Breast epithelium (tissue), 4 donors: Measurements from ENCODE around the gene NFKBIA. TPM values are rescaled to one million over a fixed set of nuclear protein-coding genes. Genes with fewer than 3 reads are reported as not detected.
"Not testable (repeated sequence)": the region's sequence is repeated elsewhere in the genome, so short reads cannot be mapped to it uniquely, and the experiment has no call there.

Experiments
- DNase-seq, 2 donors: peaks; one replicate each; pipeline ENCODE4 v3.0.0-alpha.2; 2019; ENCODE audit warnings: low spot score in 2 of 2
- H3K27ac ChIP-seq, 2 donors: fragments of 200-600 bp; sonication (generic) in 1 of 2; one replicate each; pipeline ENCODE4 v1.5.1; 2016 to 2019; ENCODE audit warnings: mild to moderate bottlenecking in 1 of 2
- H3K27me3 ChIP-seq, 2 donors: fragments of 200-600 bp; sonication (generic) in 1 of 2; one replicate each; pipeline versions ENCODE4 v1.5.1 to v1.6.0; 2017 to 2019; ENCODE audit warnings: control low read depth in 1 of 2, mild to moderate bottlenecking in 1 of 2
- H3K36me3 ChIP-seq: fragments of 200-600 bp; one replicate; pipeline ENCODE4 v1.5.1; 2019
- H3K4me1 ChIP-seq, 2 donors: fragments of 200-600 bp; sonication (generic); one replicate each; pipeline ENCODE4 v1.5.1; 2016 to 2019; ENCODE audit warnings: control low read depth in 1 of 2
- H3K4me3 ChIP-seq, 3 donors: fragments of 200-600 bp; sonication (generic); 1 replicate in 2 of 3; 2 replicates in 1 of 3; pipeline ENCODE4 v1.5.1; 2016 to 2019; ENCODE audit warnings: mild to moderate bottlenecking in 3 of 3, moderate library complexity in 2 of 3
- H3K9me3 ChIP-seq, 2 donors: fragments of 200-600 bp; sonication (generic) in 1 of 2; one replicate each; pipeline ENCODE4 v1.5.1; 2016 to 2019; ENCODE audit warnings: control low read depth in 1 of 2
- POLR2A ChIP-seq: fragments of 450-650 bp; IDR thresholded peaks from one replicate; pipeline ENCODE4 v1.6.1; 2016; ENCODE audit warnings: antibody characterized with exemption, mild to moderate bottlenecking, moderate library complexity
- POLR2AphosphoS5 ChIP-seq, 3 donors: sonication (generic); formaldehyde crosslinking; IDR thresholded peaks; one replicate each; pipeline ENCODE4 v1.6.1; 2017; ENCODE audit warnings: antibody characterized with exemption in 3 of 3
- intact Hi-C: fragments of 100-400 bp; cut with DNase I; formaldehyde crosslinking; loops from one replicate; pipeline ENCODE4 v1.15.1; 2023; ENCODE audit warnings: low total_unique reads
- total RNA-seq, 3 donors: library from RNA; depleted of rRNA; stranded (reverse); fragments of >200 nt; gene quantifications; one replicate each; pipeline ENCODE4 v1.1.0, GENCODE V29; 2016
- TF ChIP-seq, protein P1 (sequence below), 3 donors: fragments of 450-650 bp; IDR thresholded peaks; one replicate each; pipeline ENCODE4 v1.5.1; 2016 to 2017; ENCODE audit warnings: antibody characterized with exemption in 3 of 3, mild to moderate bottlenecking in 3 of 3, moderate library complexity in 3 of 3

The NFKBIA gene
- total RNA-seq, 3 donors from 2014 or later: 418 to 546 (median 422) TPM

DNA sequence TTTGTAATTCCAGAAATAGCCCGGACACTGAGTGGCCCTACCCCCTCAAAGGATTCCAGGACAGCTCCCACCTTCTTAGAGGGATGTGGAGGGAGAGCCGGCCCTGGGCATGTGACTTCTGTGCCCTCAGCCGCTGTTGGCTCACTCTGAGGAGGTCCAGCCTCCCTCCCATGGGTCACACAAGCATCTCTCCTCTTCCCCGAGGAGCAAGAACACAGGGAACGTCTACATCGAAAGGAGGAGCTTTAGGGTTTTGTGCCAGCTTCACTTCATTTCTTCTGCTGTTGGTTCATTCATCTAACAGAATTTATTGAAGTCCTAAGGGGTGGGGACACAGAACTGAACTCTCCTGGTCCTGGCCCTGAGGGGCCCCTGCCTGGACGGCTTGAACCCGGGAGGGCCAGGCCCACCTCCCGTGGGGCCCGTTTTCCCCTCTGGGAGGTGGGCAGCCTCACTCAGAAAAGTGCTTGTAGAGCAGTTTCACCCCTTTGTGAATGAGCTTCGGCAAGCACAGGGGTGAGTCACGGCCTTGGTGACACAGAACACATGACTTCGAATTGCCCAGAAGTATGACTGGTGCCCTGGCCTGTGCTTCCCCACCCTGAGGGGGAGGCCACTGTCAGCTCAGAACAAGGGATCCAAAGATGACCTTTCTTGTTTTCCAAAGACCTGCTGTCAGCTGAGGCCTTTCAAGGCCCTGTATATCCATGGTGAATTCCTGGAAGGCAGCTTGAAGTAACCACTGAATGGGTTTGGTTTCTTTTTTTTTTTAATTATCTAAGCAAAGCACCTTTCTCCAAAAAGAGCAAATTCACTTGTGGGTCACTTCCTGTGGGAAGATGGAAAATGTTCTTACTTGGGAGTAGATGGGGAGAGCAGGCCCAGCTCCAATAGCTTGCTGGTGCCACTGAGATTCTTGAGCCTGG lies 39.2 kb downstream of the NFKBIA start:
- no peaks in the 10 kb centered on the region for H3K27me3 ChIP-seq
- peak in 1 of 2 donors; percentile 77 for DNase-seq
- peaks cover 0 to 4% of the 10 kb centered on the region in 2 donors for H3K4me1 ChIP-seq
- H3K27ac ChIP-seq: peak overlapping the region; percentile 82 to 85
- no peaks in the 10 kb centered on the region for H3K36me3 ChIP-seq
- no peak overlapping the region for H3K4me3 ChIP-seq
- no peak for TF ChIP-seq POLR2A
- peak in 2 of 3 donors; percentile 60 to 68 for TF ChIP-seq POLR2AphosphoS5 (IDR thresholded peaks at IDR 0.05)
- TF ChIP-seq, protein P1, sequence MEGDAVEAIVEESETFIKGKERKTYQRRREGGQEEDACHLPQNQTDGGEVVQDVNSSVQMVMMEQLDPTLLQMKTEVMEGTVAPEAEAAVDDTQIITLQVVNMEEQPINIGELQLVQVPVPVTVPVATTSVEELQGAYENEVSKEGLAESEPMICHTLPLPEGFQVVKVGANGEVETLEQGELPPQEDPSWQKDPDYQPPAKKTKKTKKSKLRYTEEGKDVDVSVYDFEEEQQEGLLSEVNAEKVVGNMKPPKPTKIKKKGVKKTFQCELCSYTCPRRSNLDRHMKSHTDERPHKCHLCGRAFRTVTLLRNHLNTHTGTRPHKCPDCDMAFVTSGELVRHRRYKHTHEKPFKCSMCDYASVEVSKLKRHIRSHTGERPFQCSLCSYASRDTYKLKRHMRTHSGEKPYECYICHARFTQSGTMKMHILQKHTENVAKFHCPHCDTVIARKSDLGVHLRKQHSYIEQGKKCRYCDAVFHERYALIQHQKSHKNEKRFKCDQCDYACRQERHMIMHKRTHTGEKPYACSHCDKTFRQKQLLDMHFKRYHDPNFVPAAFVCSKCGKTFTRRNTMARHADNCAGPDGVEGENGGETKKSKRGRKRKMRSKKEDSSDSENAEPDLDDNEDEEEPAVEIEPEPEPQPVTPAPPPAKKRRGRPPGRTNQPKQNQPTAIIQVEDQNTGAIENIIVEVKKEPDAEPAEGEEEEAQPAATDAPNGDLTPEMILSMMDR (IDR thresholded peaks at IDR 0.05): no peak
- intact Hi-C loops: no loop called here
- H3K9me3 ChIP-seq: no peaks in the 10 kb centered on the region

DNA sequence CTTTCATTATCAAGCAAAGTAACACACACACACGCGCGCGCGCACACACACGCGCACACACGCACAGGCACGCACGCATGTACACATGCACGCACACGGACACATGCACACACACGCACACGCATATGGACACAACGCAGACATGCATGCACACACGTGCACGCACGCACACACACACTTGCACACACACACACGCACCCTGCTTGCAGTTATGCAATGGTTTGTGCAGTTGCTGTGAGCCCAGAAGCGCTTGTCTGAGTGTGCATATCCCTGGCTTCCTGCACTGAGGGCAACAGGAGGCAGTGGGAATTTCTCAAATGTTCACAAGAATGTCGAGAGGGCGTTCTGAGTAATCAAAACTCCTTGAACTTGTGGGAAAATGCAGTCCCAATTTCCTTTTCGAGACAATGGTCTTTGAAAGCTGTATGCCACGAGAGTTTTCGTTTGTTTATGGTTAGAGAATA lies 41.6 kb downstream of the NFKBIA start:
- Histone ChIP-seq H3K27me3 (no peaks in the 10 kb centered on the region), H3K27ac (peak overlapping the region in 1 of 2 donors; percentile 1), H3K9me3 (no peaks in the 10 kb centered on the region), H3K4me3 (no peak overlapping the region), H3K4me1 (peaks cover 0 to 4% of the 10 kb centered on the region in 2 donors), H3K36me3 (no peaks in the 10 kb centered on the region)
- intact Hi-C loops: no loop called here
- TF ChIP-seq POLR2AphosphoS5 (IDR thresholded peaks at IDR 0.05) (peak in 1 of 3 donors; percentile 7), POLR2A (no peak)
- TF ChIP-seq, protein P1 (IDR thresholded peaks at IDR 0.05): no peak
- no peak for DNase-seq

DNA sequence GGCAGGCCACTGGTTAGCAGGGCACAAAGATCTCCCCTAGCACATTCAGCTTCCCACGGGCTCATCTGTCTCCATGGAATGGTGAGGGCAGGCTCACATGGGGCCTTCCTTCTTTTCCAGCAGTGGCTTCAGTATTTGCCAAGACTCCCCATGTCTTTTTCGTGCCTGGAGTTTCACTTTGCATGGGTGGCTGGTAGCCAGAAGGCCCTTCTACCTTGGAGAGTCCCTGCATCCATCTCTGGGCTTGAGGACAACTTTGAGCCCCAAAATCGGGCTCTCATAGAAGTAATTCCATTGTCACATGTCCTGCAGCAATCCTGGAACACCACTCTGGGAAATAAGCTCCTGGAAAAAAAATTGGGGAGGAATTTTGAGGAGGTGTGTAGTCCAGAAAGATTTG lies 42.1 kb downstream of the NFKBIA start:
- TF ChIP-seq, protein P1 (IDR thresholded peaks at IDR 0.05): no peak
- TF ChIP-seq POLR2AphosphoS5 (IDR thresholded peaks at IDR 0.05) (no peak), POLR2A (no peak)
- no peaks in the 10 kb centered on the region for H3K9me3 ChIP-seq
- no peak overlapping the region for H3K4me3 ChIP-seq
- peak overlapping the region; percentile 9 to 33 for H3K27ac ChIP-seq
- H3K4me1 ChIP-seq: peaks cover 0 to 4% of the 10 kb centered on the region in 2 donors
- intact Hi-C loops: no loop called here
- DNase-seq: no peak
- no peaks in the 10 kb centered on the region for H3K36me3 ChIP-seq
- H3K27me3 ChIP-seq: no peaks in the 10 kb centered on the region

DNA sequence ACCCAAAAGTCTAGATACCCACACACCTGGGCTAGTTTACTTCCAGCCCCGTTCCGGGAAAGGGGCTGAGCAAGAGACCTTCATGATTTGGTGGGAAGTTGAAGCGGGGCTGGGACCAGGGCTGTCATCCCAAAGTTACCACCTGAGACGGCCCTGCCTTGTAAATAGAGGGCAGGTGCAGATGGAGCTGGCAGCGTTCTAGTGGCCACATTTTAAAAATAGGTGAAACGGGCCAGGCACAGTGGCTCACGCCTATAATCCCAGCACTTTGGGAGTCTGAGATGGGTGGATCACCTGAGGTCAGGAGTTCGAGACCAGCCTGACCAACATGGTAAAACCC lies 43.4 kb downstream of the NFKBIA start:
- intact Hi-C loops: no loop called here
- Histone ChIP-seq H3K36me3 (no peaks in the 10 kb centered on the region), H3K9me3 (no peaks in the 10 kb centered on the region), H3K27me3 (no peaks in the 10 kb centered on the region), H3K27ac (no peak overlapping the region), H3K4me3 (no peak overlapping the region), H3K4me1 (peaks cover 0 to 3% of the 10 kb centered on the region in 2 donors)
- no peak for TF ChIP-seq POLR2A
- TF ChIP-seq POLR2AphosphoS5 (IDR thresholded peaks at IDR 0.05): no peak
- TF ChIP-seq, protein P1 (IDR thresholded peaks at IDR 0.05): no peak
- DNase-seq: no peak

DNA sequence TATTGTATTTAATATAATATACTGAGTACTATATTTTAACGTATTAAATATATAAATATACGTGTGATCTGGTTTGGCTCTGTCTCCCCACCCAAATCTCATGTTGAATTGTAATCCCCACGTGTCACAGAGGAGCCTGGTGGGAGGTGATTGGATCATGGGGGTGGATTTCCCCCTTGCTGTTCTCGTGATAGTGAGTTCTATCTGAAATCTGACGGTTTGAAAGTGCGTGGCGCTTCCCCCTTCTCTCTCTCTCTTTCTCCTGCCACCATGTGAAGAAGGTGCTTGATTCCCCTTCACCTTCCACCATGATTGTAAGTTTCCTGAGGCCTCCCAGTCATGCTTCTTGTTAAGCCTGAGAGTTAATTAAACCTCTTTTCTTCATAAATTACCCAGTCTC lies 44.9 kb downstream of the NFKBIA start:
- H3K4me3 ChIP-seq, H3K27me3 ChIP-seq, H3K9me3 ChIP-seq, H3K4me1 ChIP-seq, intact Hi-C loops, H3K36me3 ChIP-seq, H3K27ac ChIP-seq, DNase-seq: not testable (repeated sequence)
